RWPE2 (cell line): ENCODE results near the gene TADA2A.

ENCODE experiments used
- ATAC-seq: fragments of 200-7000 bp; cut with Tn5 transposase; 3 replicates; pipeline ENCODE4 v1.9.1; 2021; ENCODE audit warnings: low read depth
- DNase-seq: peaks from one replicate; pipeline ENCODE4 v3.0.0-alpha.2; 2020; ENCODE audit warnings: low spot score
- H3K27ac ChIP-seq: fragments of 450-650 bp; 2 replicates; pipeline ENCODE4 v1.5.1; 2017; ENCODE audit warnings: mild to moderate bottlenecking; ENCODE audit not compliant: poor library complexity, severe bottlenecking
- H3K27me3 ChIP-seq: fragments of 250-450 bp; sonication (Bioruptor Pico); 2 replicates; pipeline ENCODE4 v1.5.1; 2021; ENCODE audit warnings: mild to moderate bottlenecking, moderate library complexity; ENCODE audit not compliant: insufficient read depth, poor library complexity, severe bottlenecking
- H3K36me3 ChIP-seq: fragments of 250-450 bp; sonication (Bioruptor Pico); 2 replicates; pipeline ENCODE4 v1.5.1; 2020; ENCODE audit warnings: low read depth, mild to moderate bottlenecking, moderate library complexity
- H3K4me1 ChIP-seq: fragments of 250-450 bp; sonication (Bioruptor Pico); 2 replicates; pipeline ENCODE4 v1.5.1; 2021; ENCODE audit warnings: mild to moderate bottlenecking, moderate library complexity; ENCODE audit not compliant: insufficient read depth, poor library complexity, severe bottlenecking
- H3K4me3 ChIP-seq: fragments of 250-450 bp; sonication (Bioruptor Pico); 2 replicates; pipeline ENCODE4 v1.5.1; 2021; ENCODE audit warnings: mild to moderate bottlenecking, moderate library complexity; ENCODE audit not compliant: severe bottlenecking
- H3K9me3 ChIP-seq: fragments of 250-450 bp; sonication (Bioruptor Pico); 2 replicates; pipeline ENCODE4 v1.5.1; 2021; ENCODE audit warnings: mild to moderate bottlenecking, moderate library complexity; ENCODE audit not compliant: severe bottlenecking
- CTCF ChIP-seq: fragments of 450-650 bp; IDR thresholded peaks from one replicate; pipeline ENCODE4 v1.5.1; 2017; ENCODE audit warnings: mild to moderate bottlenecking, moderate library complexity; ENCODE audit not compliant: poor library complexity, severe bottlenecking

Gene TADA2A

GRCh38 chr17:37520174-37520573, 113.5 kb downstream of the TADA2A start:
- Histone ChIP-seq H3K4me1 (peaks cover 3% of the 10 kb centered on the region), H3K4me3 (no peak overlapping the region), H3K27ac (no peak overlapping the region), H3K36me3 (peaks cover 37% of the 10 kb centered on the region), H3K27me3 (no peaks in the 10 kb centered on the region), H3K9me3 (no peaks in the 10 kb centered on the region)
- no peak for TF ChIP-seq CTCF
- DNase-seq (no peak), ATAC-seq (no peak)

DNA sequence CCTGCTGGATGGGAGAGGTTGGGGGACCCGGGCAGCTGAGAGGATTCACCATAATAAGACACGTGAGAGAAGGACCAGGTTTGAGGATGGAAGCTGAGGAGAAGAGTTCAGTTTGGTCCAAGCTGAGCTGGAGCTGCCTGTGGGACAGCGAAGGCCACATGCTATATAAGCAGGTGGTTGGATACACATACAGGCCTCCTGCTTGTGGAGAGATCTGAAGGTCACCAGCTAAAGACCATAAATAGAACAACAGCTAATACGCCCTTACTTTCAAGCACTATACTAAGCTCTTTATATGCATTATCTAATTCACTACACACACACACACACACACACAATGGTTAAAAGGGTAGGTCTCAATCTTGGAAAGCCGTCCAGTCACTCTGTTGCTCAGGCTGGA, 115.1 kb downstream of the TADA2A start:
- no peak for DNase-seq
- TF ChIP-seq CTCF, result no peak
- no peak for ATAC-seq
- Histone ChIP-seq H3K27ac (no peak overlapping the region), H3K4me3 (no peak overlapping the region), H3K4me1 (no peaks in the 10 kb centered on the region), H3K27me3 (no peaks in the 10 kb centered on the region), H3K36me3 (peaks cover 39% of the 10 kb centered on the region), H3K9me3 (no peaks in the 10 kb centered on the region)

GRCh38 chr17:37523715-37524219, 117.1 kb downstream of the TADA2A start:
- DNase-seq (no peak), ATAC-seq (no peak)
- peaks cover 28% of the 10 kb centered on the region for H3K36me3 ChIP-seq

DNA sequence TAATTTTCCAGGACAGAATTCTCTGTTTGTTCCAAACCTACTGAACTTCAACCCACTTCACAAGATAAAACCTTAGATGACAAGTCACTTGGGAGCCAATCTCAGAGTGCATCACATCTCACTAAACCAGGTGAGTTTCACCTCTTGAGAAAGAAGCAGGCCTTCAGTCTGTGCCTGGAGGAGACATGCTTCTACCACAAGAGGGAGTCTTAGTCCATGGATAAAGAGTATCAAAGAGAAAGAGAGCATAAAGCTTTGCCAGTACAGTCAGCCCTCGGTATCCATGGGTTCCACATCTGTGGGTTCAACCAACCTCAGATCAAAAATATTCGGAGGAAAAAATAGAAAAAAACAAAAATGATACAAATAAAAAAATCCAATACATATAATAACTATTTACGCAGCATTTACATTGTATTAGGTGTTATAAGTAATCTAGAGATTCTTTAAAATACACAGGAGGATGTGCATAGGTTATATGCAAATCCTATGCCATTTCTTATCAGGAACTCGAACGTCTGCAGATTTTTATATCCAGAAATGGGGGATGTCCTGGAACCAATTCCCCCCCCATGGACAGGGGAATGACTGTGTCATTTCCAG, 120.7 kb downstream of the TADA2A start:
- TF ChIP-seq CTCF, result peak; percentile 89
- Histone ChIP-seq H3K27me3 (no peaks in the 10 kb centered on the region), H3K9me3 (no peaks in the 10 kb centered on the region), H3K27ac (no peak overlapping the region), H3K36me3 (peaks cover 39% of the 10 kb centered on the region), H3K4me3 (no peak overlapping the region), H3K4me1 (no peaks in the 10 kb centered on the region)
- ATAC-seq (peak; percentile 98), DNase-seq (no peak)

More at GRCh38 chr17:37523715-37524219, 117.1 kb downstream of the TADA2A start:
- Histone ChIP-seq H3K4me1 (no peaks in the 10 kb centered on the region), H3K4me3 (no peak overlapping the region), H3K27ac (no peak overlapping the region), H3K9me3 (no peaks in the 10 kb centered on the region), H3K27me3 (no peaks in the 10 kb centered on the region)
- TF ChIP-seq CTCF, result no peak
